Stimulated activated naive CD8-positive, alpha-beta T cell treated with anti-CD3 and anti-CD28 coated beads, Interleukin-15, Interleukin-2, amounts not matched to agents 100 ng/mL and 50 ng/mL, for 24 hours (primary cell): ENCODE measurements around the gene SCIMP.
"Not testable (repeated sequence)": the region's sequence is repeated elsewhere in the genome, so short reads cannot be mapped to it uniquely, and the experiment has no call there.

Experiments used
- H3K27ac Mint-ChIP-seq: one replicate; pipeline ENCODE4 v1.8.0; 2021; ENCODE audit warnings: mild to moderate bottlenecking, mixed read lengths
- H3K27me3 Mint-ChIP-seq: one replicate; pipeline ENCODE4 v1.8.0; 2021; ENCODE audit warnings: mixed read lengths
- H3K36me3 Mint-ChIP-seq: one replicate; pipeline ENCODE4 v1.8.0; 2021; ENCODE audit warnings: low read depth, mixed read lengths
- H3K4me1 Mint-ChIP-seq: one replicate; pipeline ENCODE4 v1.8.0; 2021; ENCODE audit warnings: low read depth, mixed read lengths
- H3K4me3 Mint-ChIP-seq: one replicate; pipeline ENCODE4 v1.8.0; 2021; ENCODE audit warnings: mild to moderate bottlenecking, mixed read lengths
- H3K9me3 Mint-ChIP-seq: one replicate; pipeline ENCODE4 v1.8.0; 2021; ENCODE audit warnings: mixed read lengths

The SCIMP gene

DNA sequence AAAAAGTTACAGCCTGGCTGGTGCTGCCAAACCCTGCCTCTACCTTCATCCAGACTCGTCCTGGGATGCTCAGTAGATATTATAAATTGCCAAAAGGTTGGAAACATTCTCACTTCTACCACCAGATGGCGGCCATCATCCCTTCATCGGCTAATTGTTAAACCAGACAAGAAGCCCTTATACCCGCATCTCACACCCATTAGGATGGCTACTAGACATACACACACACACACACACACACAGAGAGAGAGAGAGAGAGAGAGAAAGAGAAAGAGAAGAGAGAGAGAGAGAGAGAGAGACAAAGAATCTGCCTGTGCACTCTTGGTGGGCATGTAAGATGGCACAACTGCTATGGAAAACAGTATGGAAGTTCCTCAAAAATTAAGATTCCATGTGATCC, 15.0 kb upstream of the SCIMP start:
- peak overlapping the region; percentile 1 for H3K27ac Mint-ChIP-seq
- H3K27me3 Mint-ChIP-seq, result no peaks in the 10 kb centered on the region
- peaks cover 12% of the 10 kb centered on the region for H3K4me1 Mint-ChIP-seq
- H3K4me3 Mint-ChIP-seq, result no peak overlapping the region
- H3K9me3 Mint-ChIP-seq, result no peaks in the 10 kb centered on the region
- H3K36me3 Mint-ChIP-seq, result no peaks in the 10 kb centered on the region

DNA sequence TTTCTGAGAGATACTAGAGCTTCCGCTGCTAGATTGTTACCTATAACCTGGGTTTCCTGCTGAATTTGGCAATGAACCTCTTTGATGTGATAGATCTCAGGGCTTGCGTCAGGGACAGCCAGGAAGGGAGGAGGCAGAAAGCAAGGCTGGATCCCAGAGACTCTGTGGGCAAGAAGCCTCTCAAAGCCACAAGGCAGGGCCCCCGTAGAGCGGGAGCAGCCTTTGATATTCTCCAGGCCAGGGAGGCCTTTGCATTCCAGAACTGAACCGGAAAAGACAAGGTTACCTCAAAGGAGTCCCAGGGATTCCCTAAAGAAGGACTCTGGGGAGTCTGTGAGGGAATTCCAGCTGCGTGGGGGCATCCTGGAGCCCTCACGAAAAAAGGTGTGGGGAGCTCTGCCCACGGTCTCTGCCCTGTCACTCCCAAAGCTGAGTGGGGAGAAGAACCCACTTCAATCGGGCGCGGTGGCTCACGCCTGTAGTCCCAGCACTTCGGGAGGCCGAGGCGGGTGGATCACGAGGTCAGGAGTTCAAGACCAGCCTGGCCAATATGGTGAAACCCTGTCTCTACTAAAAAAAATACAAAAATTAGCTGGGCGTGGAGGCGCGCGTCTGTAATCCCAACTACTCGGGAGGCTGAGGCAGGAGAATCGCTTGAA, 14.3 kb upstream of the SCIMP start:
- Mint-ChIP-seq H3K27ac (no peak overlapping the region), H3K27me3 (no peaks in the 10 kb centered on the region), H3K9me3 (no peaks in the 10 kb centered on the region), H3K36me3 (no peaks in the 10 kb centered on the region), H3K4me1 (peaks cover 10% of the 10 kb centered on the region), H3K4me3 (no peak overlapping the region)

DNA sequence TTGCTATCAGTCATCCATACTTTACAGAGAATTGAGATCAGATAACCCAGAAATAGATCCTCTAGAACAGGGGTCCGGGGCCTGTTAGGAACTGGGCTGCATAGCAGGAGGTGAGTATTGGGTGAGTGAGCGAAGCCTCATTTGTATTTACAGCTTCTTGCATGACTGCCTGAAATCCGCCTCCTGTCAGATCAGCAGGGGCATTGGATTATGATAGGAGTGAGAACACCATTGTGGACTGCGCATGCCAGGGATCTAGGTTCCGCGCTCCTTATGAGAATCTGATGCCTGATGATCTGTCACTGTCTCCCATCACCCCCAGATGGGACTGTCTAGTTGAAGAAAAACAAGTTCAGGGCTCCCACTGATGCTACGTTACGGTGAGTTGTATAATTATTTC, 13.0 kb upstream of the SCIMP start:
- no peak overlapping the region for H3K27ac Mint-ChIP-seq
- no peak overlapping the region for H3K4me3 Mint-ChIP-seq
- H3K4me1 Mint-ChIP-seq, result peaks cover 20% of the 10 kb centered on the region
- no peaks in the 10 kb centered on the region for H3K36me3 Mint-ChIP-seq
- no peaks in the 10 kb centered on the region for H3K27me3 Mint-ChIP-seq
- no peaks in the 10 kb centered on the region for H3K9me3 Mint-ChIP-seq

DNA sequence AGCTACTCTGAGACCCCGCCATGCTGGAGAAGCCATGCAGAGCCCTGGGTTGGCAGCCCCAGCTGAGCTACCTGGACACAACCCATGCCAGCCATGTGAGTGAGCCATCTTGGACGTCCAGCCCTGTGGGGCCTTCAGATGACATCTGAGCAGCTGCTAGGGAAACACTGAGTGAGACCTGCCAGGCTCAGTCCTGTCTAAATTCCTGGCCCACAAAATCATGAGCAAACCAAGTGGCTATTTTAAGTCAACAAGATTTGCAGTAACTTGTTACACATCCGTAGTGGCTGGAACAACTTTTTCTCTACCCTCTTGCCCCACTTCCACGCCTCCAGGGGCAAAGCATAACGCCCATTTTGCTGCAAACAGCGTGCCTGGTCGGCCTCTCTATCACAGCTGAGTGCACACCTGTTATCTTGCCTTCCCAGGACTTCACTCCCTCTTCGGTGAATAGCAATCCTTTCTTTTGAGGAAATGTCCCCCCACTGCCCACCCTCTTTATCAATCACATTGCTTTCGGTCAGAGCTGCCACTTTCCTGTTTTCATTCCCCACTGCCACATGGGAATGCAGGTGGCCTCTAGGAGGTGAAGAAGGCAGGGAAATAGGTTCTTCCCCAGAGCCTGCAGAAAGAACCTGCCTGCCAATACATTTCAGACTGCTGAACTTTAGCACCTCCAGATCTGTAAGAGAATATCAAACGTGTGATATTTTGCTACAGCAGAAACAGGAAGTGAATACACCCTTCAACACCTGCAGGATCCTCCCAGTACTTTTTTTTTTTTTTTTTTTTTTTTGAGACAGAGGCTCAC, 7.4 kb upstream of the SCIMP start:
- H3K27me3 Mint-ChIP-seq, result no peaks in the 10 kb centered on the region
- no peaks in the 10 kb centered on the region for H3K9me3 Mint-ChIP-seq
- H3K4me3 Mint-ChIP-seq, result peak overlapping the region; percentile 60
- H3K4me1 Mint-ChIP-seq, result peaks cover 47% of the 10 kb centered on the region
- peak overlapping the region; percentile 82 for H3K27ac Mint-ChIP-seq
- no peaks in the 10 kb centered on the region for H3K36me3 Mint-ChIP-seq

DNA sequence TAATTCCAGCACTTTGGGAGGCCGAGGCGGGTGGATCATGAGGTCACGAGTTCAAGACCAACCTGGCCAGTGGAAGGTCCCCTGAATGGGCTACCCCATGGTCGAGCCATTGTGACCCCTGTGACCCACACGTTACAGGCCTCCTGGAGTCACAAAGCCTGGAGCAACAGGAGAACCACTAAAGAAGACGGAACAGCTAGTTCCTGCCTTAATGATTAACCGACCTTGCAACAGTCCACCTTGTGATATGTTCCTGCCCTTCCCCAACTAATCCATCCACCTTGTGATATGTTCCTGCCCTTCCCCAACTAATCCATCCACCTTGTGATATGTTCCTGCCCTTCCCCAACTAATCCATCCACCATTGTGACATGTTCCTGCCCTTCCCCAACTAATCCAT, 5.1 kb upstream of the SCIMP start:
- not testable (repeated sequence) for H3K36me3 Mint-ChIP-seq, H3K9me3 Mint-ChIP-seq, H3K27ac Mint-ChIP-seq, H3K4me3 Mint-ChIP-seq, H3K27me3 Mint-ChIP-seq
- peaks cover 55% of the 10 kb centered on the region for H3K4me1 Mint-ChIP-seq

DNA sequence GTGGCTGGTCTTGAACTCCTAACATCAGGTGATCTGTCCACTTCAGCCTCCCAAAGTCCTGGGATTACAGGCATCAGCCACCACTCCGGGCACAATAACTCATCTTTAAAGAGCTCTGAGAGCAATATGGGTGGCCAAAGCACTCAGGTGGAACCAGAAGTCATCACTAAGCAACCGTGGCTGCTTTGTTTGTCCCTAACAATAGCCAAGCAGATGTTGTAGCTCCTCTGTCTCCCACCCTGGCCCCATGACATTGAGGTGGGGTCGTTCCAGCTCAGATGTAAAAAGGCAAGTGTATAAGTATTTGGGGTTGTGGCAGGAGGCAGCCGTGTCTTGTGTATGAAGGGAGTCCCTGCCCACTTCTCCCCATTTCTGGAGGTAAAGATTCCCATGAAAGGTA, 3.7 kb upstream of the SCIMP start:
- Mint-ChIP-seq H3K4me3 (no peak overlapping the region), H3K9me3 (no peaks in the 10 kb centered on the region), H3K4me1 (peaks cover 55% of the 10 kb centered on the region), H3K27ac (no peak overlapping the region), H3K36me3 (no peaks in the 10 kb centered on the region), H3K27me3 (no peaks in the 10 kb centered on the region)

DNA sequence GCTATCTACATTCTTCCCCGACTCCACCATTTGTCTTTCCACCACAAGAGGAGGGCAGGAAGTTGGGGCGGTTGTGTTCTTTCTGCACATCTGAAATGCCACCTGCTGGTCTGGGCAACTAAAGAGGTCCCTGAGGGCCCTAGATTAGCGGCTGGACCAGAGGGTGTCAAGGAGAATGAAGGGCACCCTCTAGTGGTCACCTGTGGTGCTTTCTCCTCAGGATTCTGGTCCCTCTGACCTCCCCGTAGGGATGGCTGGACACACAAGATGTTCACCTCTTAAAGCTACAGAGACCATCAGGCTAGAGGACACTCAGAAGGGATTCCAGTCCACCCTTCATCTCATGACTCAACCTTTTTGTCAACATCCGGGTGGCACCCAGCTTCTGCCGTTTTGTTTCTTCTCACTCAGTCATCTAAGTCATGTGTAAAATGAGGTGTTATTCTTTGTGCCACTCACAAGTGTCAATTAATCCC, 2.9 kb upstream of the SCIMP start:
- Mint-ChIP-seq H3K4me1 (peaks cover 55% of the 10 kb centered on the region), H3K9me3 (no peaks in the 10 kb centered on the region), H3K27ac (peak overlapping the region; percentile 47), H3K36me3 (no peaks in the 10 kb centered on the region), H3K4me3 (no peak overlapping the region), H3K27me3 (no peaks in the 10 kb centered on the region)

DNA sequence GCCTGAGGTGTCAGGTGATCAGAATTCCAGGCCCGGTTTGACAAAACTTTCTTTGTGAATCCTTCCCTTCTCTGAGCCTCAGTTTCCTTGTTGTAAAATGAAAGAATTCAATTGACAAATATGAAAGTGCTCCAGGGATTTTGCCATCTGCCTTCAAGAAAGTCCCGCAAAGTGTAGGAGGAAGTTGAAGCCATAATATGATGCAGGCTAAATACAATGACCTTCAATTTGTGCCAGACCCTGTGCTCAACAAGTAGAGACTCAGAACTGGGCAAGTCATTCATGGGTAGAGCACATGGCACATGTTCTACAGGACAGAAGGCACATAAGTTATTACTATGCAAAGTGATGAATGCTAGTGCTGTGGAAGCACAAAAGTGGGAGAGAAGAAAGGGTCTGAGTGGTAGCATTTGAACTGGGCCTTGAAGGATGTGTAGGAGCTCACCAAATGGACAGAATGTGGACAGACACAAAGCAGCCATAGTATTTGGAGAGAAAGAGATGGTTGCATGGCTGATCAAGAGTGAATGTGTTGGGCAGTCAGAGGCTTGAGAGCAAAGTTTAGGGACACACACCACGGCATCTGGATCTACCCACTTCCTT, 2.4 kb upstream of the SCIMP start:
- no peak overlapping the region for H3K4me3 Mint-ChIP-seq
- H3K27ac Mint-ChIP-seq, result peak overlapping the region; percentile 47
- no peaks in the 10 kb centered on the region for H3K27me3 Mint-ChIP-seq
- peaks cover 53% of the 10 kb centered on the region for H3K4me1 Mint-ChIP-seq
- H3K36me3 Mint-ChIP-seq, result no peaks in the 10 kb centered on the region
- no peaks in the 10 kb centered on the region for H3K9me3 Mint-ChIP-seq

DNA sequence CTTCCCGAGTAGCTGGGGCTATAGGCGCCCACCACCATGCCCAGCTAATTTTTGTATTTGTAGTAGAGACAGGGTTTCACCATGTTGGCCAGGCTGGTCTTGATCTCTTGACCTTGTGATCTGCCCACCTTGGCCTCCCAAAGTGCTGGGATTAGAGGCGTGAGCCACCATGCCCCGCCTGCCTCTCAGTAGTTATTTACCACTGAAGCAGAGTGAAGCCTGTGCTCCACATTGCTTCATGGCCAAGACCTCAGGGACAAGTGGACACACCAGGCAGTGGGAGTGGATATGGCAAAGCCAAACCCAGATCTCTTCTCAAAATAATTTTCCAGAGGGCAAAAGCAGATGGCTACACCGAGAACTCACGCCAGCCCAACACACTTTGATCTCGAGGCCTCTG, 1.2 kb downstream of the SCIMP start:
- Mint-ChIP-seq H3K4me1 (peaks cover 65% of the 10 kb centered on the region), H3K27ac (peak overlapping the region; percentile 66)
- not testable (repeated sequence) for H3K4me3 Mint-ChIP-seq, H3K9me3 Mint-ChIP-seq, H3K36me3 Mint-ChIP-seq, H3K27me3 Mint-ChIP-seq

DNA sequence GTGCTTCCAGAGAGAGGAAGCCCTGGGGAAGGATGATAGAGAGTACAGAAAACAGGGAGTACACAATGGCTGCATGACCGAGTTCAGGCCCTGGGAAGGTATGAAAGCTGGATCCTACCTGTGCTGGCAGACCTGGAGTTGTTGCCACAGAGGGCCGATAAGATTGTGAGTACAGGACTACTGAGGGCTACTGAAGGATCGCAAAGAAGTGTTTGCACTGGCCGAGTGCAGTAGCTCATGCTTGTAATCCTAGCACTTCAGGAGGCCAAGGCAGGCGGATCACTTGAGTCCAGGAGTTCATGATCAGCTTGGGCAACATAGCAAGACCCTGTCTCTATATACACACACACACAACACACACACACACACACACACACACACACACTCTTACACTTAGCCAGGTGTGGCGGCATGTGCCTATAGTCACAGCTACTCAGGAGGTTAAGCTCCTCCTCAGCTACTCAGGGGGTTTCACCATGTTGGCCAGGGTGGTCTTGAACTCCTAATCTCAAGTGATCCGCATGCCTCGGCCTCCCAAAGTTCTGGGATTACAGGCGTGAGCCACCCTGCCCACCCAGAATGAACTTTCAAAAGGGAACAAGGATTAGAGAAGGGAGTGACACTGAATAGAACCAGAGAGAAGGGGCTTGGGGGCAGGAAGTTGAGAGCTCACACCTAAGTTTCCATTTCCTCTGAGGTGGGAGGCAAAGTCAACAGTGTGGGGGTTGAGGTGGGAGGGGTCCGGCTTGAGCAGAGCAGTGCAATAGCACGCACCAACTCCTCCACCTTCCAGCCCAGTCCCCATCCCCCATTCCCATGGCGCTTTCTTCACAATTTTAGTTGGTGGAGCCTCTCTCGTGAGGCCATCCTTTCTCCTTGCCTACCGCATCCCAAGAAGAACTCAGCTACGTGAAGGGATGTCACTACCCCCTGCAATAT, 7.5 kb downstream of the SCIMP start:
- no peaks in the 10 kb centered on the region for H3K27me3 Mint-ChIP-seq
- H3K27ac Mint-ChIP-seq, result peak overlapping the region; percentile 92
- no peaks in the 10 kb centered on the region for H3K9me3 Mint-ChIP-seq
- peak overlapping the region; percentile 59 for H3K4me3 Mint-ChIP-seq
- H3K36me3 Mint-ChIP-seq, result peaks cover 7% of the 10 kb centered on the region
- peaks cover 71% of the 10 kb centered on the region for H3K4me1 Mint-ChIP-seq

DNA sequence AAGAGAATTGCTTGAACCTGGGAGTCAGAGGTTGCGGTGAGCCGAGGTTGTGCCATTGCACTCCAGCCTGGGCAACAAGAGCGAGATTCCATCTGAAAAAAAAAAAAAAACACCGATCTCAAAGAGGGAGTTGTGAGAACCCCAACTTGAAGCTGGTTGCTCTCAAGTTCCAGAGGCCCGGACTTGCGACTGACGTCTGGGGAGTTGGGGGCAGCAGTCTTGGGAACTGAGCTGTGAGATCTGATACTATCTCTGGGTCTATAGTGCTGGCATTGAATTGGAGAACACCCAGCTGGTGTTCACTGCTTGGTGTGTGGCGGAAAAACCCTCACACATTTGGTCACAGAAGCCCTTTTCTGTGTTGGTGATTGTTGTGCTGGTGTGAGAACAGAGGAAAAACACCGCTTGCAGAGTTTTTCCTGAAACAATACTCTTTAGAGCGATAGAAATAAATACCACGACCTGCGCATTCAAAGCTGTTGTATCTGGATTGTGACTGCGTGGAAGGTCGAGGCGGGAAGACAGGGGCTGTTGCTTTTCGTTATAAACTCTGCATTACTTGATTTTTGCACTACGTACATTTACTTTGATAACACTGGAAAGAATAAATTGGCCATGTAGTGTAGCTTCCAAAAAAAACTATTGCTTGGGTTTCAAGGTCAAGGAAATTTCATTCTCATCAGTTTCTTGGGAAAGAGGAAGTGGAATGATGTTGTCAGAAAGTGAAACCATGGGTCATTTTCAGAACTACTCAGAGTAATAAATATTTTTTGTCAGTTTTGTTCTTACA, 8.8 kb downstream of the SCIMP start:
- Mint-ChIP-seq H3K27ac (peak overlapping the region; percentile 87), H3K4me3 (peak overlapping the region; percentile 55), H3K9me3 (no peaks in the 10 kb centered on the region), H3K27me3 (no peaks in the 10 kb centered on the region), H3K4me1 (peaks cover 70% of the 10 kb centered on the region), H3K36me3 (peaks cover 7% of the 10 kb centered on the region)

DNA sequence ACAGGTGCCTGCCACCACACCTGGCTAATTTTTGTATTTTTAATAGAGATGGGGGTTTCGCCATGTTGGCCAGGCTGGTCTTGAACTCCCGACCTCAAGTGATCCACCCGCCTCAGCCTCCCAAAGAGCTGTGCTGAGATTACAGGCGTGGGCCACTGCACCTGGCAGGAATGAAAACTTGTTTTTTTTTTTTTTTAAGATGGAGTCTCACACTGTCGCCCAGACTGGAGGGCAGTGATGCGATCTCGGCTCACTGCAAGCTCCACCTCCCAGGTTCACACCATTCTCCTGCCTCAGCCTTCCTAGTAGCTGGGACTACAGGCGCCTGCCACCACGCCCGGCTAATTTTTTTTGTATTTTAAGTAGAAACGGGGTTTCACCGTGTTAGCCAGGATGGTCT, 12.7 kb downstream of the SCIMP start:
- not testable (repeated sequence) for H3K4me3 Mint-ChIP-seq, H3K9me3 Mint-ChIP-seq

DNA sequence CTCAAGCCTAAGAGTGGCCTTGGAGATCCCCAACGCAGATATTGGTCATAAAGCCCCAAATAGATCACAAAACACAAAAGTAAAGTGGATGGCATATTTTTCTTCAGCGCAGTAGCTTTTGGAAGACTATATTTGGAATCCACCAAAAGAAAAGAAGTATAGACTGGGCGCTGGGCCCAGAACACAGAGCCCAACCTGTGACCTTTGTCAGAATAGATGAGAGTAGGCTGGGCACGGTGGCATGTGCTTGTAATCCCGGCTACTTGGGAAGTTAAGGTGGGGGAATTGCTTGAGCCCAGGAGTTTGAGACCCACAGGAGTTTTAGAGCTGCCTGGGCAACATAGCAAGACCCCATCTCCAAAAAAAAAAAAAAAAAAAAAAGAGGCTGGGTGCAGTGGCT, 14.6 kb downstream of the SCIMP start:
- peak overlapping the region; percentile 47 for H3K27ac Mint-ChIP-seq
- peaks cover 10% of the 10 kb centered on the region for H3K36me3 Mint-ChIP-seq
- H3K4me1 Mint-ChIP-seq, result peaks cover 27% of the 10 kb centered on the region

More for the DNA sequence above, 12.7 kb downstream of the SCIMP start:
- peaks cover 40% of the 10 kb centered on the region for H3K4me1 Mint-ChIP-seq
- H3K36me3 Mint-ChIP-seq, result peaks cover 14% of the 10 kb centered on the region
- not testable (repeated sequence) for H3K27ac Mint-ChIP-seq, H3K27me3 Mint-ChIP-seq

DNA sequence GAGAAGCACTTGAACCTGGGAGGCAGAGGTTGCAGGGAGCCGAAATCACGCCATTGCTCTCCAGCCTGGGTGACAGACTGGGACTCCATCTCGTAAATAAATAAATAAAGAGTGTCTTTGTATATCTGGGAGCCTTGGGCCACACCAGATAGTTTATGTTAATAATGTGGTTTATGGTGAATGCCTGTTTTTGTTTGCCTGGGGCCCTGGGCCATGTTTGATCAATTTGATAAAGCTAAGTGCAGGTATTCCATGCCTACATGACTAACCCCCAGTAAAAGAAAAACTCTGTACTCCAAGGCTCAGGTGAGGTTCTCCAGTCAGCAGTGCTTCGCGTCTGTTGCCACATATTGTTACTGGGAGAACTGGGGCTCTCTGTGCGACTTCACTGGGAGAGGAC, 15.1 kb downstream of the SCIMP start:
- H3K27me3 Mint-ChIP-seq, result no peaks in the 10 kb centered on the region
- no peaks in the 10 kb centered on the region for H3K9me3 Mint-ChIP-seq
- H3K27ac Mint-ChIP-seq, result peak overlapping the region; percentile 47
- peaks cover 15% of the 10 kb centered on the region for H3K36me3 Mint-ChIP-seq
- H3K4me1 Mint-ChIP-seq, result peaks cover 22% of the 10 kb centered on the region
- no peak overlapping the region for H3K4me3 Mint-ChIP-seq

More for the DNA sequence above, 14.6 kb downstream of the SCIMP start:
- no peaks in the 10 kb centered on the region for H3K9me3 Mint-ChIP-seq
- H3K27me3 Mint-ChIP-seq, result no peaks in the 10 kb centered on the region
- H3K4me3 Mint-ChIP-seq, result no peak overlapping the region
